Esophagus muscularis mucosa (tissue), 4 donors: Measurements from ENCODE around the gene HPCA. TPM values are rescaled to one million over a fixed set of nuclear protein-coding genes. Genes with fewer than 3 reads are reported as not detected.

Experiments used
- DNase-seq: peaks from one replicate; pipeline ENCODE4 v3.0.0-alpha.2; 2017; ENCODE audit errors: extremely low spot score
- H3K27ac ChIP-seq, 4 donors: fragments of 200-600 bp; sonication (generic); replicated peaks in 1 of 4; 1 replicate in 3 of 4; 2 replicates in 1 of 4; pipeline ENCODE4 v1.5.1; 2016 to 2019; ENCODE audit warnings: mild to moderate bottlenecking in 1 of 4
- H3K27me3 ChIP-seq, 4 donors: fragments of 200-600 bp; sonication (generic); one replicate each; pipeline versions ENCODE4 v1.5.1 to v1.6.0; 2016 to 2019
- H3K36me3 ChIP-seq, 4 donors: fragments of 200-600 bp; sonication (generic); one replicate each; pipeline ENCODE4 v1.5.1; 2016 to 2019
- H3K4me1 ChIP-seq, 4 donors: fragments of 200-600 bp; sonication (generic); one replicate each; pipeline ENCODE4 v1.5.1; 2016 to 2019
- H3K4me3 ChIP-seq, 4 donors: fragments of 200-600 bp; sonication (generic); 1 replicate in 2 of 4; 2 replicates in 2 of 4; pipeline ENCODE4 v1.5.1; 2016 to 2019; ENCODE audit warnings: mild to moderate bottlenecking in 4 of 4, moderate library complexity in 1 of 4
- H3K9me3 ChIP-seq, 4 donors: fragments of 200-600 bp; sonication (generic); 1 replicate in 3 of 4; 2 replicates in 1 of 4; pipeline ENCODE4 v1.5.1; 2016 to 2019
- CTCF ChIP-seq, 3 experiments: fragments of 200-600 bp in 2 of 3; fragments of 450-650 bp in 1 of 3; sonication (generic) in 2 of 3; IDR thresholded peaks; one replicate each; pipeline ENCODE4 v1.5.1; 2017 to 2019; ENCODE audit warnings: antibody characterized with exemption in 3 of 3, mild to moderate bottlenecking in 2 of 3, moderate library complexity in 1 of 3
- EP300 ChIP-seq: sonication (generic); formaldehyde crosslinking; IDR thresholded peaks from one replicate; pipeline ENCODE4 v1.6.1; 2017; ENCODE audit warnings: antibody characterized with exemption
- POLR2A ChIP-seq: fragments of 450-650 bp; IDR thresholded peaks from one replicate; pipeline ENCODE4 v1.6.1; 2017; ENCODE audit warnings: antibody characterized with exemption, moderate library complexity, mild to moderate bottlenecking, low read depth
- POLR2AphosphoS5 ChIP-seq, 2 donors: sonication (generic); formaldehyde crosslinking; IDR thresholded peaks; one replicate each; pipeline ENCODE4 v1.6.1; 2017; ENCODE audit warnings: antibody characterized with exemption in 2 of 2
- WGBS: methylation state at CpG from one replicate; pipeline ENCODE4 v1.1.5; 2018; 5-methylcytosine and 5-hydroxymethylcytosine counted together
- intact Hi-C: fragments of 100-400 bp; cut with DNase I; formaldehyde crosslinking; loops from one replicate; pipeline ENCODE4 v1.15.1; 2023
- total RNA-seq, 4 donors: library from RNA; depleted of rRNA; stranded (reverse); fragments of >200 nt; gene quantifications; one replicate each; pipeline versions ENCODE4 v1.1.0 to v1.2.1, GENCODE V29; 2016

The HPCA gene
- total RNA-seq, 4 donors from 2014 or later = 0.23 TPM; not detected in 3

DNA sequence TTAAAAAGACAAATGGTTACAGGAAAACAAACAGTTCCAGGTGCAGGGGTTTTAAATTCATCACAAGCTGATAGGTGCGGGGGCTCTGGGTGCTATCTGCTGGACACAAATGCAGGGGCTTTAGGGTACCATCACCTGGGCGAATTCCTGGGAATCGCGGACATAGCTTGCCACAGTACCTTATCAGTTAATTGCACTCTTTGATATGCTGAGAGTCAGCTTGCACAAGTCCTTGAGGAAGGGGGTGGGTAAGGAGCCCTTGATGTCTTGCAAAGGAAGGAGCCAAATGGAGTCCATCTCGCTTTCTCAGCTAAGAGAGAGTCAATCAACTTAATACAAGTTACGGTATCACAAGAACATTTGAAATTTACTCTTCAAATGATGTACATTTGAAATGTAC, 40.3 kb downstream of the HPCA start:
- 88% methylated on average over 6 of the region's 6 CpGs for WGBS
- peaks cover 0 to 16% (median 0%) of the 10 kb centered on the region in 4 donors for H3K27me3 ChIP-seq
- H3K36me3 ChIP-seq = no peaks in the 10 kb centered on the region
- DNase-seq = no peak
- peaks cover 12 to 18% (median 17%) of the 10 kb centered on the region in 4 donors for H3K4me1 ChIP-seq
- H3K27ac ChIP-seq = no peak overlapping the region
- no peak for TF ChIP-seq POLR2AphosphoS5 (IDR thresholded peaks at IDR 0.05)
- H3K4me3 ChIP-seq = no peak overlapping the region
- H3K9me3 ChIP-seq = no peaks in the 10 kb centered on the region
- intact Hi-C loops = no loop called here

DNA sequence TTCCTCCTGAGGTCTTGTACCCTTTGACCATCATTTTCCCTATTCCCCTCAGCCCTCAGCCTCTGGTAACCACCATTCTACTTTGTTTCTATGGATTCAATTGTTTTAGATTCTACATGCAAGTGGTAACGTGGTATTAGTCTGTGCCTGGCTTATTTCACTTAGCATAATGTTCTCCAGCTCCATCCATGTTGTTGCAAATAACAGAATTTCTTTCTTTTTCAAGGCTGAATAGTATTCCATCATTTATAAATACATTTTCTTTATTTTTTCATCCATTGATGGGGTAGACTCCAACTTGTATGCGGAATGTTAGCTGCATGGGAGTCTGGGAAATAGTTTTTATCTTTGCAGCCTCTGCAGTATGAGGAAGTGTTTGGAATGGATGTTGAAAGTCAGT, 41.1 kb downstream of the HPCA start:
- TF ChIP-seq POLR2AphosphoS5 (IDR thresholded peaks at IDR 0.05) (no peak), CTCF (IDR thresholded peaks at IDR 0.05) (no peak), POLR2A (no peak), EP300 (no peak)
- H3K4me3 ChIP-seq = no peak overlapping the region
- H3K4me1 ChIP-seq = peaks cover 12 to 18% (median 17%) of the 10 kb centered on the region in 4 donors
- no peak overlapping the region for H3K27ac ChIP-seq
- DNase-seq = no peak
- intact Hi-C loops = no loop called here
- H3K27me3 ChIP-seq = peaks cover 0 to 16% (median 0%) of the 10 kb centered on the region in 4 donors
- 96% methylated on average over 2 of the region's 2 CpGs for WGBS
- H3K36me3 ChIP-seq = no peaks in the 10 kb centered on the region
- H3K9me3 ChIP-seq = no peaks in the 10 kb centered on the region

DNA sequence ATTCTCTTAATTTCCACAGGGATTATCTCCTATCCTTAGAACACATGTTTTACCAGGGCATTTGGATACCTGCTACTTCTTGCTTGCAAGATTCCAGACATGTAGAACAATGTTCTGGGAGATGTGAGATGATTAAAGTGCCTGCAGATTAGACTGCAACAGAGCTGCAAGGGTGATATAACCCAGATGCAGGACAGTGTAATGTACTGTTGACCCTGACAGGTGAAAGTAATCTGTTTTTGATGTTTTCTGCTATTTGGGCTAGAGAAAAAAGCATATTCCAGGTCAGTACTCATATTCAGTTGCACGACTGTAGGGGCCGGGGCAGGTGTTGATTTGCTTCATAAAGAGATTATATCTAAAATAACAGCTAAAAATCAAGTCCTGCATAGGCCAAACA, 42.0 kb downstream of the HPCA start:
- peaks cover 0 to 13% (median 0%) of the 10 kb centered on the region in 4 donors for H3K27me3 ChIP-seq
- H3K36me3 ChIP-seq = no peaks in the 10 kb centered on the region
- no peak overlapping the region for H3K4me3 ChIP-seq
- H3K9me3 ChIP-seq = no peaks in the 10 kb centered on the region
- intact Hi-C loops = no loop called here
- H3K4me1 ChIP-seq = peaks cover 12 to 19% (median 18%) of the 10 kb centered on the region in 4 donors
- 91% methylated on average over 2 of the region's 2 CpGs for WGBS
- no peak for TF ChIP-seq CTCF (IDR thresholded peaks at IDR 0.05)
- no peak for TF ChIP-seq POLR2A
- TF ChIP-seq EP300 = no peak
- TF ChIP-seq POLR2AphosphoS5 (IDR thresholded peaks at IDR 0.05) = no peak
- no peak overlapping the region for H3K27ac ChIP-seq
- DNase-seq = no peak

- Histone ChIP-seq H3K4me3 (no peak overlapping the region), H3K4me1 (peaks cover 12 to 24% (median 22%) of the 10 kb centered on the region in 4 donors), H3K27ac (no peak overlapping the region), H3K36me3 (no peaks in the 10 kb centered on the region), H3K27me3 (peaks cover 0 to 12% (median 0%) of the 10 kb centered on the region in 4 donors), H3K9me3 (no peaks in the 10 kb centered on the region)
- intact Hi-C loops = no loop called here
- TF ChIP-seq POLR2A = no peak
- no peak for TF ChIP-seq POLR2AphosphoS5 (IDR thresholded peaks at IDR 0.05)
- no peak for TF ChIP-seq EP300
- no peak for TF ChIP-seq CTCF (IDR thresholded peaks at IDR 0.05)
- 83% methylated on average over 8 of the region's 8 CpGs for WGBS
- no peak for DNase-seq
Observed at GRCh38 chr1:32928715-32929114, 42.4 kb downstream of the HPCA start.

GRCh38 chr1:32929366-32929765, 43.1 kb downstream of the HPCA start:
- WGBS = 72% methylated on average over 2 of the region's 2 CpGs
- intact Hi-C loops = no loop called here
- no peaks in the 10 kb centered on the region for H3K9me3 ChIP-seq
- no peak overlapping the region for H3K4me3 ChIP-seq
- peaks cover 12 to 30% (median 27%) of the 10 kb centered on the region in 4 donors for H3K4me1 ChIP-seq
- DNase-seq = no peak
- peaks cover 0 to 8% (median 0%) of the 10 kb centered on the region in 4 donors for H3K27me3 ChIP-seq
- TF ChIP-seq POLR2A (no peak), EP300 (no peak), POLR2AphosphoS5 (IDR thresholded peaks at IDR 0.05) (no peak), CTCF (IDR thresholded peaks at IDR 0.05) (no peak)
- H3K36me3 ChIP-seq = no peaks in the 10 kb centered on the region
- no peak overlapping the region for H3K27ac ChIP-seq
